NCI-H1092 treated with DMSO at 0.1 percent for 48 hours (cell line): Measurements from ENCODE around the gene TUBA4A.

Source experiments
- DNase-seq: peaks from one replicate; lab custom pipeline; 2025; lab: John Stamatoyannopoulos, UW

The TUBA4A gene

GRCh38 chr2:219230059-219230540 lies 23.6 kb downstream of the TUBA4A start:
- no peak for DNase-seq

GRCh38 chr2:219229305-219230058 lies 24.2 kb downstream of the TUBA4A start, which contains the start of the genes ANKZF1 and ATG9A:
Gene ANKZF1, plus strand, starts transcription at chr2:219229806. Its CDS starts 452 bp downstream, at chr2:219230258.
Gene ATG9A, minus strand, starts transcription at chr2:219229636. Its CDS starts 1,612 bp downstream, at chr2:219228024.
- peak; percentile 95 for DNase-seq

- DNase-seq: no peak
These were observed 24.8 kb downstream of the TUBA4A start for GRCh38 chr2:219228911-219229304.

GRCh38 chr2:219228041-219228910 lies 25.4 kb downstream of the TUBA4A start:
- DNase-seq: no peak

- no peak for DNase-seq
These were observed 28.4 kb downstream of the TUBA4A start for GRCh38 chr2:219225350-219225749.

- no peak for DNase-seq
These were observed 29.7 kb downstream of the TUBA4A start for GRCh38 chr2:219223831-219224610.

GRCh38 chr2:219221957-219222518 lies 31.7 kb downstream of the TUBA4A start:
- DNase-seq: no peak

- no peak for DNase-seq
These were observed 32.9 kb downstream of the TUBA4A start for GRCh38 chr2:219220652-219221402.

- DNase-seq: no peak
These were observed 33.8 kb downstream of the TUBA4A start for GRCh38 chr2:219219784-219220532.

- peak; percentile 85 for DNase-seq
These were observed 34.7 kb downstream of the TUBA4A start, which contains the start of gene ABCB6 for GRCh38 chr2:219218732-219219701. Gene ABCB6, minus strand, starts transcription at chr2:219218958. Its CDS starts 285 bp downstream, at chr2:219218673.

- DNase-seq: peak; percentile 57
These were observed 35.4 kb downstream of the TUBA4A start for GRCh38 chr2:219218217-219218731.

- DNase-seq: no peak
These were observed 37.2 kb downstream of the TUBA4A start for GRCh38 chr2:219216535-219216915.

- DNase-seq: no peak
These were observed 37.7 kb downstream of the TUBA4A start for GRCh38 chr2:219215871-219216534.

- no peak for DNase-seq
These were observed 38.9 kb downstream of the TUBA4A start for GRCh38 chr2:219214786-219215185.

- no peak for DNase-seq
These were observed 39.6 kb downstream of the TUBA4A start for GRCh38 chr2:219214141-219214540.

GRCh38 chr2:219213486-219214071 lies 40.1 kb downstream of the TUBA4A start:
- no peak for DNase-seq

- no peak for DNase-seq
These were observed 40.7 kb downstream of the TUBA4A start for GRCh38 chr2:219213026-219213415.
